CD1c-positive myeloid dendritic cell (primary cell): ENCODE data around the gene FBLN1.

Experiments used
- DNase-seq: peaks from one replicate; pipeline ENCODE4 v3.0.0-alpha.2; 2016; ENCODE audit errors: extremely low spot score

The FBLN1 gene

GRCh38 chr22:45640291-45640940 lies 137.7 kb downstream of the FBLN1 start:
- DNase-seq, result no peak

GRCh38 chr22:45640941-45641621 lies 138.4 kb downstream of the FBLN1 start:
- DNase-seq, result no peak

GRCh38 chr22:45642986-45643385 lies 140.3 kb downstream of the FBLN1 start:
- no peak for DNase-seq

- DNase-seq, result no peak
Measured at GRCh38 chr22:45644714-45645113, 142.0 kb downstream of the FBLN1 start.

- no peak for DNase-seq
Measured at GRCh38 chr22:45645150-45645525, 142.5 kb downstream of the FBLN1 start.

- peak; percentile 70 for DNase-seq
Measured at GRCh38 chr22:45645526-45646414, 143.1 kb downstream of the FBLN1 start.

- no peak for DNase-seq
Measured at GRCh38 chr22:45647532-45648225, 145.0 kb downstream of the FBLN1 start.

- no peak for DNase-seq
Measured at GRCh38 chr22:45648301-45649117, 145.8 kb downstream of the FBLN1 start.

- DNase-seq, result no peak
Measured at GRCh38 chr22:45649809-45650208, 147.1 kb downstream of the FBLN1 start.

GRCh38 chr22:45650721-45651120 lies 148.0 kb downstream of the FBLN1 start:
- DNase-seq, result no peak
